ENCODE data around the gene SLC6A15.

Gene SLC6A15

DNA sequence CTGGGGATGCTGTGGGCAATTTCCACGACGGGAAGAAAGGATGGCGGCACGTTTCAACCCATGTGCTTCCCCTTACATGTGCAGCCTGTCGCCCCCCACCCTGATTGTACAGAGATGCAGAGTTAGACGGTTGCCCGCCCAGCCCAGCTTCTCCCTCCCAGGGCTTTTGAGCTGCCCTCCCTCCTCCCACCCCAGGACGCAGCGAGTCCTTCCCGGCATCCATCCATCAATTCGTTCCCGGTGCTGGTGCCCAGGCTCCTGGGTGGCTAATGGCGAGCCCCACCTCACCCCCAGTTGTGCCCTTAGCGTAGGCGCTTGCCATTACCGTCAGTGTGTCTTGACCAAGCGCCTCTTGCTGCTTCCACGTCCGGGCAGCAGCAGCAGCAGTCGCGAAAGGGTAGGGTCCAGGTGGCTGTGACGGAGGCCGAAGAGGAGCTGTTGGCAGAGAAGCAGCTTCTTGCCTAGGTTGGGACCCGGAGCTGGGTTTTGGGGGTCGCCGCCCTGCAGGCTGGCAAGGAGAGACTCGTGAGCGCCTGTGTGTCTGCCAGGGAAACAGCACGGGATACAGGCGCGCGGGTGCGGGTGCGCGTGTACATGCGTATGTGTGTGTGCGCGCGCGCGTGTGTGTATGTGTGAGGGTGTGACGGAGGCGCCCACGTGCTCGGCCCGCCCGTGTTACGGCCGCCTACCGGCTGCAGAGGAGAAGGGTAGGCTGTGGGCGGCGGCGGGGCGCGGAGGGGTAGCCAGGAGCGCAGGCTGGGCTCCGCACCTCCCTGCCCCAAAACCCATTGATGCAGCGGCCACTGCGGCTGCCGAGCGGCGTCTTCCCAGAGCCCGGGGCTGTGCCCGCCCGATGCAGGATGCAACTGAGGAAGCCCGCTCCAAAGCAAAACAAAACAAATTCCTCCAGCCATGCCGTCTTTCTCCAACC is at the start of gene SLC6A15:
SLC6A15 (minus strand) TSS at position 602 of the 931 bp plus-strand sequence. CDS start 20,679 bp downstream, outside the sequence.
- DNase-seq: no peak

- no peak for DNase-seq
Measured at GRCh38 chr12:84960918-84961317, 48.3 kb upstream of the SLC6A15 start.

DNA sequence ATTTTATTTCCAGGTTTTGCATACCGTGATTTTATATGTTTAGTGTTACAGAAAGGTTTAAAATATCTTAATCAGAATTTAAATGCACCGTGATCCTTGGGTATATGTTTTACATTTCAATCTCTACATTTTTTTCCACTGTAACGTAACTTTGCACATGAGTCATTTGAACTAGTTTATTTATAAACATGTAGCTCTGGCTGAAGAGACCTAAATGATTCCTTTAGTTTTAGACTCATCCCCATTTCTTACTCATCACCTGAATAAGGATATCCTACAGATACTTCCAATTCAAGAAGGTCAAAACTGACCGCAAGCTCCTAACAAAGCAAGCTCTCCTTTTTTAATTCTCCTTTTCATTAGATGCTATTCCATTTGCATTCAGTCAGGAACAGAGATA is 42.7 kb upstream of the SLC6A15 start:
- no peak for DNase-seq

- DNase-seq: no peak
Measured at GRCh38 chr12:84954415-84954814, 41.8 kb upstream of the SLC6A15 start.

DNA sequence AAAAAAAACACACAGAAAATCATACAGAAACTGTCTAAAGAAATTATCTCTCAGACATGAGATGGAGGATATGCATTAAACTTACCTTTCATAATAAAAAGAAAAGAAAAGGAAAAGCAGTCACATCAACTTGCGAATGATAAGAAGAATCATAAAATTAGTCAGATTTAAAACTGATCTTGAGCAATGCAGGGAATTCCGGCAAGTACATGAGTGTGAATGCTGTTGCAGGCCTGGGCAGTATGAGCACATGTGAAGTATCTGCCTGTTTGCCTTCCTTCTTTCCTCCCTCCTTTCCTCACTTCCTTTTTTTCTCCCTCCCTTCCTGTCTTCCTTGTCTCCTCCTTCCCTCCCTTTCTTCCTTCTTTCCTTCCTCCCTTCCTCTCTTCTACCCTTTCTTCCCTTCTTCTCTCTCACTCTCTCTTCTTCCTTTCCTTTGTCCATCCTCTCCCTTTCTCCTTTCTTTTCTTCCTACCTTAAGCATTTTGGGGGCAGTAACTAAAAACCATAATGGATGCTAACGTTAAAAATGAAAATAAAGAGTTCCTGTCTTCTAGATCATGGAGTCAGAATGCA is 38.5 kb upstream of the SLC6A15 start:
- DNase-seq: no peak

DNA sequence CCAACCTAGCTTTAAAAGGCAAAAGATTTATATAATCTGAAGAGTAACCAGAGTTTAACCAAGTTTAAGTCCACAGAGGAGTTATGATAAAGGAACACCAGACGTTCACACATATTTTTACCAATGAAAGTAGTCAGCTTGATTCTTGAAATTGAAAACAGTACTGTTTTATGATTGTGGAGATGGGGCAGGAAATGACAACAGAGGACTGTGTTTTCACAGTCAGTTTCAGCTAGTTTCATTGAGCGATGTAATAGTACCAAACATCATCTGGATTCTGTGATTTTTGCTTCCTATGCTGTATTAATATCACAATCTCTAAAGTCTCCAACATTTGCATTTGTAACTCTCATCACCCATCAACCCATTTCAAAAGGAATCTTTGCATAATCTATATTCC is 34.2 kb upstream of the SLC6A15 start:
- DNase-seq: no peak

DNA sequence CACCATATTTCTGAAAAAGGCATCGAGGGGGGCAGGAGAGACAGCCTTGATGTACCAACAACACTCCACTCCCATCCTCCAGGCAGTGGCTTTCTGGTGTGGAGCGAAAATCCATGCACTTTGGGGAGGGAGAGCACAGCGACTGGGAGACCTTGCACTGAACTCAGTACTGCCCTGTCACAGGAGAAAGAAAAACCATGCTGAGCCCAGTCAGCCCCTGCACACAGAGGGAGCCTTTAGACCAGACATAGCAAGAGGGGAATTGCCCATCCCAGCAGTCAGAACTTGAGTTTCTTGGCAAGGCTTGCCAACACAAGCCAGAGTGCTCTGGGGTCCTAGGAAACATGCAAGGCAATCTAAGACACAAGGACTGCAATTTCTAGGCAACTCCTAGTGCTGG is 24.8 kb upstream of the SLC6A15 start:
- no peak for DNase-seq

GRCh38 chr12:84929501-84929900 is 16.9 kb upstream of the SLC6A15 start:
- DNase-seq: no peak

GRCh38 chr12:84924981-84925380 is 12.4 kb upstream of the SLC6A15 start:
- DNase-seq: no peak

DNA sequence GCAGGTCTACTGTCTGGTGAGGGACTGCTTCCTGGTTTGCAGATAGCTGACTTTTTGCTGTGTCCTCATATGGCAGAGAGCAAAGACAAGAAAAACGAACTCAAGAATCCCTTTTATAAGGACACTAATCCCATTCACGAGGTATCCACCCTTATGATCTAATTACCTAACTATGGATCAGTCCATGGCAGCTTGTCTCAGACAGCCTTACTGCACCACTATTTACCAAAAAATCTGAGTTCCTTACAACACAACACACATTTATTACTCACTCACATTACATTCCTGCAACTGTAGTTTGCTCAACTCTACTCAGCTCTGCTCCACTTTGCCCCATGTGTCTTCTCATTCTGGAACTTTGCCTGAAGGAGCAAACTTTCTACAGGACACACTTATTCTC is 10.1 kb upstream of the SLC6A15 start:
- no peak for DNase-seq

- no peak for DNase-seq
Measured at GRCh38 chr12:84920331-84920730, 7.7 kb upstream of the SLC6A15 start.

GRCh38 chr12:84919271-84919670 is 6.7 kb upstream of the SLC6A15 start:
- no peak for DNase-seq

GRCh38 chr12:84913129-84913515 is 523 bp upstream of the SLC6A15 start:
- no peak for DNase-seq

DNA sequence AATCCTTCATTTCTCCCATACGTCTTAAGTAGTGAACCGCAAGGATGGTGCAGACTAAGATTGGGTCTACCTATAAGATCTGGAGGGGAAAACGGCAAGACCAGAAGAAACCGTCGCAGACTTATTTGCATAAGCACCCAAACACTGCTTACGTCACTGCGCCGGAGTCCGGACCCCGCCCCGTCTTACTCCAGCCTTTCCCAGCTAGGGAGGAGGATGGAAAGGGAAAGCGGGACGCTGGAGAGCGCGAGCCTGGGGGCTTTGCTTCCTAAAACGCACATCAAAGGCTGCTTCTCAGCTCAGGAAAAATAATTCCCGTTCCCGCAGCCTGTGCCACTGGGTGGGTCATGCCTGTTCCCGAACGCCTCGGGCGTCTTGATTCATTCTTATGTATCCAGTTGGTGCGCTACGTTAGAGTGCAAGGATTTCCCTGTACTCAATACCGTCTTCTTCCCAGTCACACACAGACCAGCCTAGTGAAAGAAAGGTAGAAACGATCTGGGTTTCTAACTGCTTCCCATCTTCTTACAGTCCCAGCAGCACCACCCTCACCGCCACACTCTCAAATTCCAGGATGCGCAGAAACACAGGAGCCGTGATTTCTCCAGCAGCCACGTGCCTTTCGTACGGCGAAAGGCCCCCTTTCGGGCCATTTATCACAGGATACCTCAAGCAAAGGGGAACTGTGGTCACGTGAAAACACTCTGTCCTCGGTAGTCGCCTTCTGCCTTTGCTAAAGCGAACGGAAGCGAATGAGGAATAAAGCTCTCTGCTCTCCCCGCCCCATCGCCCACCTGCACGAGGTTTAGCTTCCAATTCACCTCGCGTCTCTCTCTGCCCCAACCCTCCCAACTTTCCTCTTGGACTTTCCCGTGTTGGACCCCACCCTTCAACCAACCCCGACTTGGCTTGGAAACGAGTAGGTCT is 1.1 kb downstream of the SLC6A15 start:
- DNase-seq: no peak

DNA sequence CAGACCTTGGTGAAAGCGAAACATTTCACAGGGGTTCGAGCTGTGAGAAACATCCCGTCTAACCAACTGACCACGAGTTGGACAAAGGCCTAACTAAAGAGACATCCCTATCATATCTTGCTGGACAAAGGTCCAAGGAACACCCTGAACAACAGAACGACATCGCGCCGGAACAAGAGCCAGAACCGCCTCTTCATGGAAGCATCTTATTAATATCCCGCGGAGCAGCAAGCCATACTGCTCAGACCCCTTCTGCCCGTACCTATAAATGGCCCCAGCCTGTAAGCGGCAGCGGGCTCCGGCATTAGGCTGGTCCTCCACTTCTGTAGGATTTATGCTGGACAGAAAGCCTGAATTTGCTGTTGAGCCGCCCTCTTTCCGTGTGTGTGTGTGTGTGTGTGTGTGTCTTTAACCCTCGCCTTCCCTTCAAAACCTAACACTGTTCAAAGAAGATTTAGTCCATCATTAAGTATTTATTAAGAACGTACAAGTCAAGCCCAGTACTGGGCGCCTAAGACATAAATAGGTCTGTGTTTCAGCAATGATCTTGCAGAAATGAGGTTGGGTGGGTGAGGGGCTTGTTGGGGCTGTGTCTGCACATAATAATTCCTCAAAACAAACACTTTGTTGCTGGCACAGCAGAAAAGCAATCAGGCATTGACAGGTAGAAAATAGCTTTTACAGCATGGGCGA is 1.9 kb downstream of the SLC6A15 start:
- no peak for DNase-seq

DNA sequence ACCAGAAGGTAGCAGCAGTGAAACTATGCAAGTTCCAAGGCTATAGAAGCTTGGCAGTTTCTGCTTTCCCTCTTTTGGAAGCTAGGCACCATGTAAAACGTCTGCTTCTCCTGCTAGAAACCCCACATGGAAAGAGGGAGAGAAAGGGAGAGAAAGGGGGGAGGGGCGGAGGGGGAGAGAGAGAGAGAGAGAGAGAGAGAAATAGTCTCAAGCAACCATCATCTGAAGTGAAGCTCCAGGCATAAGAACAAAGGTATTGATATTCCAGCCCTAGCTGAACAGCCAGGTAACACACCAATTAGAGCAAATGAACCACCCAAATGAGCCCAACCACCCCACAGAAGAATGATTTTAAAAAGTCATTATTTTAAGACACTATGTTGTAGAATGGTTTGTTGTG is 8.5 kb downstream of the SLC6A15 start:
- DNase-seq: no peak

- no peak for DNase-seq
Measured at GRCh38 chr12:84891106-84891838, 21.3 kb downstream of the SLC6A15 start.

GRCh38 chr12:84889818-84890217 is 22.8 kb downstream of the SLC6A15 start:
- no peak for DNase-seq

GRCh38 chr12:84888861-84889260 is 23.7 kb downstream of the SLC6A15 start:
- no peak for DNase-seq

DNA sequence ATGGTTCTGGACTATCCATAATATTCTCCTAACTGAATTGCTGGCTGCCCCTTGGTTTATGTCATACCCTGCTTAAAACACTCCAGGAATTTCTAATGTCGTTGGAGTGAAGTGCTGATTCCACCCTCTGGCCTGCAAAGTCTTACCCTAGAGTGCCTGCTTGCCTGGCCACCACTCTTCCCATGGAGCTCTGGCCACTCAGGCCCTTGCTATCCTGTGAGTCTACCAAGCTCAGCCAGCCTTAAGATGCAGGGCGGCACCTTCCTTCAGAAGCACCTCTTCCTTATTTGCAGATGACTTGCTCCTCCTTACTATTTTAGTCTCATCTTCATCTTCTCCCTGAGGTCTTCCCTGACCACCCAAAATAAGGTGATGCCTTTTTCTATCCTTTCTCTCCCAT is 35.3 kb downstream of the SLC6A15 start:
- no peak for DNase-seq

- no peak for DNase-seq
Measured at GRCh38 chr12:84875241-84875640, 37.4 kb downstream of the SLC6A15 start.

GRCh38 chr12:84874825-84875139 is 37.8 kb downstream of the SLC6A15 start:
- DNase-seq: no peak
